Transverse colon (tissue), 4 donors: ENCODE results near the gene JMJD1C. TPM values are rescaled to one million over a fixed set of nuclear protein-coding genes. Genes with fewer than 3 reads are reported as not detected.
"Not testable (repeated sequence)": the region's sequence is repeated elsewhere in the genome, so short reads cannot be mapped to it uniquely, and the experiment has no call there.

Source experiments
- DNase-seq: peaks from one replicate; pipeline ENCODE4 v3.0.0-alpha.2; 2019
- H3K27ac ChIP-seq, 4 donors: fragments of 200-600 bp; sonication (generic); 2 replicates each; pipeline ENCODE4 v1.5.1; 2016 to 2018; ENCODE audit warnings: inconsistent platforms in 4 of 4
- H3K27me3 ChIP-seq: fragments of 200-600 bp; sonication (generic); 2 replicates; pipeline ENCODE4 v1.5.1; 2017; ENCODE audit warnings: inconsistent platforms
- H3K36me3 ChIP-seq, 4 donors: fragments of 200-600 bp; sonication (generic); 2 replicates each; pipeline ENCODE4 v1.5.1; 2017 to 2019; ENCODE audit warnings: inconsistent platforms in 4 of 4
- H3K4me1 ChIP-seq, 4 donors: fragments of 200-600 bp; sonication (generic); 2 replicates each; pipeline ENCODE4 v1.5.1; 2017 to 2020; ENCODE audit warnings: inconsistent platforms in 4 of 4
- H3K4me3 ChIP-seq, 4 donors: fragments of 200-600 bp; sonication (generic); 1 replicate in 1 of 4; 2 replicates in 3 of 4; pipeline versions ENCODE4 v1.5.1 to v1.6.1; 2017 to 2019; ENCODE audit warnings: inconsistent platforms in 4 of 4
- H3K9me3 ChIP-seq, 2 donors: fragments of 200-600 bp; sonication (generic); 2 replicates each; pipeline ENCODE4 v1.5.1; 2017 to 2019; ENCODE audit warnings: inconsistent platforms in 2 of 2
- EP300 ChIP-seq: sonication (generic); formaldehyde crosslinking; IDR thresholded peaks from one replicate; pipeline ENCODE4 v1.6.1; 2017; ENCODE audit warnings: antibody characterized with exemption, low read depth
- POLR2A ChIP-seq: fragments of 450-650 bp; IDR thresholded peaks from one replicate; pipeline ENCODE4 v1.6.1; 2016; ENCODE audit warnings: antibody characterized with exemption, mild to moderate bottlenecking, moderate library complexity
- POLR2AphosphoS5 ChIP-seq, 3 donors: sonication (generic); formaldehyde crosslinking; IDR thresholded peaks; one replicate each; pipeline ENCODE4 v1.6.1; 2016; ENCODE audit warnings: antibody characterized with exemption in 3 of 3
- WGBS, 2 donors: methylation state at CpG; one replicate each; pipeline ENCODE4 v1.1.5; 2018; ENCODE audit warnings: low coverage in 1 of 2; 5-methylcytosine and 5-hydroxymethylcytosine counted together
- in situ Hi-C, 4 donors: fragments of 200-750 bp; cut with MboI; loops; one replicate each; pipeline versions ENCODE4 v1.15.0 to v1.15.1; 2017; ENCODE audit warnings: low sequenced_read_pairs in 3 of 4, low pct_ligation_motif_present in 1 of 4, low pct_unique_long_range_greater_than_20kb in 1 of 4
- intact Hi-C: fragments of 100-400 bp; cut with DNase I; formaldehyde crosslinking; loops from one replicate; pipeline ENCODE4 v1.15.1; 2023; ENCODE audit warnings: low total_unique reads
- total RNA-seq, 4 donors: library from RNA; depleted of rRNA; stranded (reverse); fragments of >200 nt; gene quantifications; one replicate each; pipeline ENCODE4 v1.1.0, GENCODE V29; 2016
- TF ChIP-seq, protein P1 (sequence below), 5 experiments: fragments of 200-600 bp in 3 of 5; fragments of 450-650 bp in 2 of 5; sonication (generic) in 3 of 5; IDR thresholded peaks; 1 replicate in 2 of 5; 2 replicates in 3 of 5; pipeline ENCODE4 v1.5.1; 2016 to 2017; ENCODE audit warnings: antibody characterized with exemption in 5 of 5, inconsistent platforms in 3 of 5, mild to moderate bottlenecking in 2 of 5, moderate library complexity in 1 of 5

Gene JMJD1C
- total RNA-seq, 4 donors from 2014 or later, result 56.7 to 128 (median 78.9) TPM

DNA sequence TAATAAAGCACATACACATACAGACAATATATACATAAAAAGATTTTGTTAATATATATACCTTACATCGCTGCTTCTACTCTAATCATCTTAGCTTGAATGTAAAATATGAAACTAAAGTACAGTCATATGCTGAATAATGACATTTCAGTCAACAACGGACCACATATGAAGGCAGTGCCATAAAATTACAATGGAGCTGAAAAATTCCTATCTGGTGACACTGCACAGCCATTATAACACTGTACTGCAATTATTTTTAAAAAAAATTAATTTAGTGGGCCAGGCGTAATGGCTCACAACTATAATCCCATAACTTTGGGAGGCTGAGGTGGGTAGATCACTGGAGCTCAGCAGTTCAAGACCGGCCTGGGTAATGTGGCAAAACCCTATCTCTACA, 122.3 kb downstream of the JMJD1C start:
- intact Hi-C loops (no loop called here), in situ Hi-C loops (no loop called here)
- DNase-seq, result no peak
- no peak overlapping the region for H3K27ac ChIP-seq
- no peaks in the 10 kb centered on the region for H3K4me1 ChIP-seq
- 81 to 91% methylated on average over 2 to 4 of the region's 4 CpGs for WGBS, 2 donors
- H3K27me3 ChIP-seq, result no peaks in the 10 kb centered on the region
- TF ChIP-seq POLR2AphosphoS5 (IDR thresholded peaks at IDR 0.05) (no peak), POLR2A (no peak), EP300 (no peak)
- TF ChIP-seq, protein P1, sequence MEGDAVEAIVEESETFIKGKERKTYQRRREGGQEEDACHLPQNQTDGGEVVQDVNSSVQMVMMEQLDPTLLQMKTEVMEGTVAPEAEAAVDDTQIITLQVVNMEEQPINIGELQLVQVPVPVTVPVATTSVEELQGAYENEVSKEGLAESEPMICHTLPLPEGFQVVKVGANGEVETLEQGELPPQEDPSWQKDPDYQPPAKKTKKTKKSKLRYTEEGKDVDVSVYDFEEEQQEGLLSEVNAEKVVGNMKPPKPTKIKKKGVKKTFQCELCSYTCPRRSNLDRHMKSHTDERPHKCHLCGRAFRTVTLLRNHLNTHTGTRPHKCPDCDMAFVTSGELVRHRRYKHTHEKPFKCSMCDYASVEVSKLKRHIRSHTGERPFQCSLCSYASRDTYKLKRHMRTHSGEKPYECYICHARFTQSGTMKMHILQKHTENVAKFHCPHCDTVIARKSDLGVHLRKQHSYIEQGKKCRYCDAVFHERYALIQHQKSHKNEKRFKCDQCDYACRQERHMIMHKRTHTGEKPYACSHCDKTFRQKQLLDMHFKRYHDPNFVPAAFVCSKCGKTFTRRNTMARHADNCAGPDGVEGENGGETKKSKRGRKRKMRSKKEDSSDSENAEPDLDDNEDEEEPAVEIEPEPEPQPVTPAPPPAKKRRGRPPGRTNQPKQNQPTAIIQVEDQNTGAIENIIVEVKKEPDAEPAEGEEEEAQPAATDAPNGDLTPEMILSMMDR (IDR thresholded peaks at IDR 0.05), result no peak
- H3K4me3 ChIP-seq, result no peak overlapping the region
- no peaks in the 10 kb centered on the region for H3K9me3 ChIP-seq
- H3K36me3 ChIP-seq, result no peaks in the 10 kb centered on the region

DNA sequence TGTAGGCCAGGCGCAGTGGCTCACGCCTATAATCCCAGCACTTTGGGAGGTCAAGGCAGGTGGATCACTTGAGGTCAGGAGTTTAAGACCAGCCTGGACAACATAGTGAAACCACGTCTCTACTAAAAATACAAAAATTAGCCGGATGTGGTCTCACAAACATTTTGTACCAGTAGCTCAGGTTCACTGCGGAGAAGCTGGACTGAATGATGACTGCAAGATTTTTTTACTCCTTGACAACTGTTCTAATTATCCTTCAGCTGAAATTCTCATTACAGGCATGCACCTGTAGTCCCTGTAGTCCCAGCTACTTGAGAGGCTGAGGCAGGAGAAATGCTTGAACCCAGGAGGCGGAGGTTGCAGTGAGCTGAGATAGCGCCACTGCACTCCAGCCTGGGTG, 126.1 kb downstream of the JMJD1C start:
- H3K27ac ChIP-seq, H3K4me1 ChIP-seq, H3K36me3 ChIP-seq, in situ Hi-C loops, intact Hi-C loops, H3K4me3 ChIP-seq, H3K27me3 ChIP-seq, DNase-seq, H3K9me3 ChIP-seq: not testable (repeated sequence)
- 96 to 97% methylated on average over 7 of the region's 7 CpGs for WGBS, 2 donors

DNA sequence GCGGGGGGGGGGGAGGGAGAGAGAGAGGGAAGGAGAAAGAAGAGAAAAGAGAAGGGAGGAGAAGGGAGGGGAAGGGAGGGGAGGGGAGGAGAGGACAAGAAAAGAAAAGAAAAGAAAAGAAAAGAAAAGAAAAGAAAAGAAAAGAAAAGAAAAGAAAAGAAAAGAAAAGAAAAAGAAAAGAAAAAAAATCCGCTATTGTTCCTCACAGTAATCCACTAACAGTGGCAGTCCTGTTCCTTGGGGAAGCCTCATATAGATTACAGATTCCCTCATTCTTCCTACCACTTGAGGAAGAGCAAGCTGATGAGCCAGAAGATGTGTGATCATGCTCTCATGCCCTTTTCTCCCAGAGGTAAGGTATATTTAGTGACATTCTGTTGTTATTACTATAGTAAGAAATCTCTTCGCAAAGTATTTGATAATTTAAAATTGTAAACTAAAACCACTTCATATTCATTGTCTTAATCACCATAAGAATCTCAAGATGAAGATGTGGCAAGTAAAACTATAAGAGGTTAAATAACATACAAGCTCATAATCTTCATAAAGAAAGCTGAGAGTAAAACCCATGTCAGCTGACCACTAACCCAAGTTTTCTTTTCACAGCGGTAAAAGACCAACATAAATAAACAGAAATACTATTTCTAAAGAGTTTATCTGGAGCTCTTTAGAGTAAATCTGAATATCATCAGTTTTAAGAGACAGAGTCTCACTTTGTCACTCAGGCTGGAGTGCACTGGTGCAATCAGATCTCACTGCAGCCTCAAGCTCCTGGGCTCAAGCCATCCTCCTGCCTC, 128.1 kb downstream of the JMJD1C start:
- intact Hi-C loops, result no loop called here
- WGBS, 2 donors, result 90 to 95% methylated on average over 2 to 4 of the region's 4 CpGs
- in situ Hi-C loops, result no loop called here

DNA sequence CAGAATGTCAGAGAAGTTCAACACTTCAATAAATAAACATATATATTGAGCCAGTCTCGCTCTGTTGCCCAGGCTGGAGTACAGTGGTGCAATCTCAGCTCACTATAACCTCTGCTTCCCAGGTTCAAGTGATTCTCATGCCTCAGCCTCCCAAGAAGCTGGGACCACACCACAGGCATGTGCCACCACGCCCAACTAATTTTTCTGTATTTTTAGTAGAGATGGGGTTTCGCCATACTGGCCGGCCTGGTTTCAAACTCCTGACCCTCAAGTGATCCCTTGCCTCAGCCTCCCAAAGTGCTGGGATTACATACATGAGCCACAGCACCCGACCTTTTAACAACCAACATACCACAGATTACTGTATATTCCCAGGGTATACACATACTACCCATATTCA, 134.2 kb downstream of the JMJD1C start:
- no peaks in the 10 kb centered on the region for H3K27me3 ChIP-seq
- 97 to 98% methylated on average over 5 of the region's 5 CpGs for WGBS, 2 donors
- in situ Hi-C loops (no loop called here), intact Hi-C loops (no loop called here)
- no peak overlapping the region for H3K4me3 ChIP-seq
- H3K27ac ChIP-seq, result no peak overlapping the region
- no peak for DNase-seq
- no peaks in the 10 kb centered on the region for H3K4me1 ChIP-seq
- no peaks in the 10 kb centered on the region for H3K9me3 ChIP-seq
- no peaks in the 10 kb centered on the region for H3K36me3 ChIP-seq
- no peak for TF ChIP-seq POLR2A
- TF ChIP-seq EP300, result no peak
- no peak for TF ChIP-seq POLR2AphosphoS5 (IDR thresholded peaks at IDR 0.05)

More for the DNA sequence above, 128.1 kb downstream of the JMJD1C start:
- H3K36me3 ChIP-seq, result no peaks in the 10 kb centered on the region
- H3K4me1 ChIP-seq, result no peaks in the 10 kb centered on the region
- no peaks in the 10 kb centered on the region for H3K27me3 ChIP-seq
- H3K27ac ChIP-seq, result no peak overlapping the region
- H3K9me3 ChIP-seq, result no peaks in the 10 kb centered on the region
- no peak overlapping the region for H3K4me3 ChIP-seq
- no peak for TF ChIP-seq EP300
- TF ChIP-seq POLR2A, result no peak
- TF ChIP-seq, protein P1 (IDR thresholded peaks at IDR 0.05), result no peak
- TF ChIP-seq POLR2AphosphoS5 (IDR thresholded peaks at IDR 0.05), result no peak
- no peak for DNase-seq

DNA sequence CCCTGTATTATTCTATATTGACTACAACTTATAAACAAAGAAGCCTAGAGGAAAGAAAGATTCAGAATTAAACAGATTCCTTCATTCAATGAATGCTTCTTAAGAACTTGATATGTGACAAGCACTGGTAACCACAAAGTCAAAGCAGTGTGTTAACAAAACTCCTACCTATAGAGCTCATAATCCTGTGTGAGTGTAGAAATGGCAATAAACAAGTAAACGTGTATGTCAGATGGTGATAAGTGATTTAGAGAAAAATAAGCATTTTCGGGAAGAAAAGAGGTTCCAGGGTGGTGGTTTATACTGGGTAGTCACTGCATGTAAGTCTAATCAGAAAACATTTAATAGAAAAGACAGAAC, 141.3 kb downstream of the JMJD1C start:
- Histone ChIP-seq H3K4me1 (no peaks in the 10 kb centered on the region), H3K4me3 (no peak overlapping the region), H3K27me3 (no peaks in the 10 kb centered on the region), H3K27ac (no peak overlapping the region), H3K36me3 (no peaks in the 10 kb centered on the region), H3K9me3 (no peaks in the 10 kb centered on the region)
- intact Hi-C loops (no loop called here), in situ Hi-C loops (no loop called here)
- 70 to 83% methylated on average over 2 of the region's 2 CpGs for WGBS, 2 donors
- TF ChIP-seq EP300 (no peak), POLR2AphosphoS5 (IDR thresholded peaks at IDR 0.05) (no peak), POLR2A (no peak)
- TF ChIP-seq, protein P1 (IDR thresholded peaks at IDR 0.05), result no peak
- DNase-seq, result no peak
